ENCODE data around the gene MEX3A.

- TF ChIP-seq GATA3 (IDR thresholded peaks at IDR 0.05; ENCODE audit: low read depth, low read length) (no peak), GATA2 (IDR thresholded peaks at IDR 0.05; ENCODE audit: low read depth, low read length) (no peak)
These were observed 9.3 kb upstream of the MEX3A start for GRCh38 chr1:156091610-156092009.

Measured in SH-SY5Y (cell line).